Keratinocyte (primary cell): Measurements from ENCODE around the gene UBE2N. TPM values are rescaled to one million over a fixed set of nuclear protein-coding genes. Genes with fewer than 3 reads are reported as not detected.

Source experiments
- DNase-seq: peaks from one replicate; pipeline ENCODE4 v3.0.0-alpha.2; 2011; ENCODE audit warnings: low read depth, missing footprints, low spot score
- FAIRE-seq: peaks from 2 replicates; lab custom pipeline; 2011; peaks lifted over from hg19 to GRCh38; lab: Jason Lieb, UNC
- H2AFZ ChIP-seq: 2 replicates; pipeline ENCODE4 v1.6.0; 2012; ENCODE audit warnings: low read length, control low read depth, inconsistent platforms; ENCODE audit not compliant: control insufficient read depth
- H3K27ac ChIP-seq: 2 replicates; pipeline ENCODE4 v1.5.1; 2011; ENCODE audit warnings: low read length; ENCODE audit not compliant: control insufficient read depth, insufficient read depth
- H3K27me3 ChIP-seq: 3 replicates; pipeline ENCODE4 v1.6.0; 2011; ENCODE audit warnings: low read length; ENCODE audit not compliant: control insufficient read depth, insufficient read depth; ENCODE audit errors: extremely low read depth
- H3K36me3 ChIP-seq, 2 experiments: 2 replicates in 1 of 2; 3 replicates in 1 of 2; pipeline ENCODE4 v1.5.1; 2011; ENCODE audit warnings: low read length in 2 of 2, mild to moderate bottlenecking in 1 of 2; ENCODE audit not compliant: control insufficient read depth in 2 of 2, insufficient read depth in 2 of 2; ENCODE audit errors: extremely low read depth in 1 of 2
- H3K4me1 ChIP-seq: 3 replicates; pipeline ENCODE4 v1.5.1; 2011; ENCODE audit warnings: low read length; ENCODE audit not compliant: control insufficient read depth, insufficient read depth; ENCODE audit errors: extremely low read depth
- H3K4me2 ChIP-seq: 3 replicates; pipeline ENCODE4 v1.6.0; 2011; ENCODE audit warnings: low read depth, low read length; ENCODE audit not compliant: control insufficient read depth, insufficient read depth; ENCODE audit errors: extremely low read depth
- H3K4me3 ChIP-seq, 3 experiments: fragments of 200-600 bp in 1 of 3; sonication (generic) in 1 of 3; 2 replicates in 2 of 3; 3 replicates in 1 of 3; pipeline ENCODE4 v1.5.1; 2011 to 2016; ENCODE audit warnings: low read length in 3 of 3, mild to moderate bottlenecking in 3 of 3, control low read depth in 2 of 3, inconsistent platforms in 1 of 3, low read depth in 1 of 3, mixed read lengths in 1 of 3, mixed run types in 1 of 3, moderate library complexity in 1 of 3; ENCODE audit not compliant: control insufficient read depth in 2 of 3, insufficient read depth in 2 of 3; ENCODE audit errors: extremely low read depth in 1 of 3
- H3K79me2 ChIP-seq: 2 replicates; pipeline ENCODE4 v1.6.0; 2012; ENCODE audit warnings: low read length; ENCODE audit not compliant: control insufficient read depth, insufficient read depth
- H3K9ac ChIP-seq: 3 replicates; pipeline ENCODE4 v1.6.0; 2011; ENCODE audit warnings: low read length; ENCODE audit not compliant: control insufficient read depth, insufficient read depth; ENCODE audit errors: extremely low read depth
- H3K9me1 ChIP-seq: 3 replicates; pipeline ENCODE4 v1.6.0; 2011; ENCODE audit warnings: low read length; ENCODE audit not compliant: control insufficient read depth, insufficient read depth; ENCODE audit errors: extremely low read depth
- H3K9me3 ChIP-seq: 2 replicates; pipeline ENCODE4 v1.5.1; 2012; ENCODE audit warnings: low read depth, low read length; ENCODE audit not compliant: control insufficient read depth
- H4K20me1 ChIP-seq: 3 replicates; pipeline ENCODE4 v1.6.0; 2011; ENCODE audit warnings: low read length; ENCODE audit not compliant: control insufficient read depth, insufficient read depth; ENCODE audit errors: extremely low read depth
- EZH2 ChIP-seq: IDR thresholded peaks from one replicate; pipeline ENCODE4 v1.6.1; 2012; ENCODE audit warnings: inconsistent platforms, mild to moderate bottlenecking, low read length, moderate library complexity
- dilution Hi-C: fragments of 300-500 bp; cut with MboI; formaldehyde crosslinking; loops from one replicate; pipeline ENCODE4 v1.7.0; 2020; ENCODE audit warnings: low sequenced_read_pairs; ENCODE audit not compliant: extremely low pct_ligation_motif_present
- polyA plus RNA-seq, 5 experiments: library from polyadenylated mRNA; depleted of rRNA in 3 of 5; stranded (reverse) in 3 of 5; stranded (forward) in 1 of 5; unstranded in 1 of 5; fragments of >200 nt; gene quantifications; 1 replicate in 1 of 5; 2 replicates in 3 of 5; 3 replicates in 1 of 5; pipeline versions ENCODE4 v1.2.1 to v1.2.3, GENCODE V29; 2011 to 2012; ENCODE audit warnings: missing spikeins in 2 of 5, low read depth in 1 of 5, low replicate concordance in 1 of 5
- TF ChIP-seq, protein P1 (sequence below), 3 experiments: IDR thresholded peaks in 1 of 3; conservative IDR thresholded peaks in 1 of 3; optimal IDR thresholded peaks in 1 of 3; 2 replicates in 2 of 3; 3 replicates in 1 of 3; pipeline versions ENCODE3 to v1.5.1; 2011; ENCODE audit warnings: low read length in 3 of 3, mild to moderate bottlenecking in 3 of 3, moderate library complexity in 2 of 3, control low read depth in 1 of 3, inconsistent platforms in 1 of 3; ENCODE audit not compliant: insufficient read depth in 2 of 3; ENCODE audit errors: extremely low read depth in 1 of 3

Gene UBE2N
- polyA plus RNA-seq, 1 donor (not counting 4 experiments of a cell fraction or from before 2014, with no cell fraction given), result 218 TPM

DNA sequence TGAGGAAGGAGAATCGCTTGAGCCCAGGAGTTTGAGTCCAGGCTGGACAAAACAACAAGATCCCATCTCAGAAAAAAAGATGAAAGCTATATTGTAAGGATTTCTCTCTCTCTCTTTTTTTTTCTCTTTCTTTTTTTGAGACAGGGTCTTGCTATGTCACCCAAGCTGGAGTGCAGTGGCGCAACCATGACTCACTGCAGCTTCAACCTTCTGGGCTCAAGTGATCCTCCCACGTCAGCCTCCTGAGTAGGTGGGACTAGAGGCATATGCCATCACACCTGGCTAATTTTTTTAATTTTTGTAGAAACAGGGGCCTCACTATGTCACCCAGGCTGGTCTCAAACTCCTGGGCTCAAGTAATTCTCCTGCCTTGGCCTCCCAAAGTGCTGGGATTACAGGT, 19.8 kb upstream of the UBE2N start:
- H3K36me3 ChIP-seq, result no peaks in the 10 kb centered on the region
- H3K9me3 ChIP-seq, result no peaks in the 10 kb centered on the region
- DNase-seq (no peak), FAIRE-seq (no peak)
- no peak overlapping the region for H3K27ac ChIP-seq
- H2AFZ ChIP-seq, result no peak overlapping the region
- no peaks in the 10 kb centered on the region for H3K9me1 ChIP-seq
- H3K4me1 ChIP-seq, result no peaks in the 10 kb centered on the region
- no peak overlapping the region for H3K4me2 ChIP-seq
- no peak overlapping the region for H3K9ac ChIP-seq
- H4K20me1 ChIP-seq, result no peaks in the 10 kb centered on the region
- H3K4me3 ChIP-seq, result no peak overlapping the region
- no peaks in the 10 kb centered on the region for H3K27me3 ChIP-seq
- dilution Hi-C loops, result no loop called here
- no peaks in the 10 kb centered on the region for H3K79me2 ChIP-seq
- TF ChIP-seq, protein P1, sequence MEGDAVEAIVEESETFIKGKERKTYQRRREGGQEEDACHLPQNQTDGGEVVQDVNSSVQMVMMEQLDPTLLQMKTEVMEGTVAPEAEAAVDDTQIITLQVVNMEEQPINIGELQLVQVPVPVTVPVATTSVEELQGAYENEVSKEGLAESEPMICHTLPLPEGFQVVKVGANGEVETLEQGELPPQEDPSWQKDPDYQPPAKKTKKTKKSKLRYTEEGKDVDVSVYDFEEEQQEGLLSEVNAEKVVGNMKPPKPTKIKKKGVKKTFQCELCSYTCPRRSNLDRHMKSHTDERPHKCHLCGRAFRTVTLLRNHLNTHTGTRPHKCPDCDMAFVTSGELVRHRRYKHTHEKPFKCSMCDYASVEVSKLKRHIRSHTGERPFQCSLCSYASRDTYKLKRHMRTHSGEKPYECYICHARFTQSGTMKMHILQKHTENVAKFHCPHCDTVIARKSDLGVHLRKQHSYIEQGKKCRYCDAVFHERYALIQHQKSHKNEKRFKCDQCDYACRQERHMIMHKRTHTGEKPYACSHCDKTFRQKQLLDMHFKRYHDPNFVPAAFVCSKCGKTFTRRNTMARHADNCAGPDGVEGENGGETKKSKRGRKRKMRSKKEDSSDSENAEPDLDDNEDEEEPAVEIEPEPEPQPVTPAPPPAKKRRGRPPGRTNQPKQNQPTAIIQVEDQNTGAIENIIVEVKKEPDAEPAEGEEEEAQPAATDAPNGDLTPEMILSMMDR (optimal IDR thresholded peaks at IDR 0.05 in 1 of 3, IDR thresholded peaks at IDR 0.05 in 1 of 3, conservative IDR thresholded peaks at IDR 0.05 in 1 of 3; ENCODE audit: extremely low read depth in 1 of 3, insufficient read depth in 2 of 3, low read length in 3 of 3), result no peak
- no peak for TF ChIP-seq EZH2

GRCh38 chr12:93460902-93461301, 19.2 kb upstream of the UBE2N start:
- Histone ChIP-seq H3K79me2 (no peaks in the 10 kb centered on the region), H3K36me3 (no peaks in the 10 kb centered on the region), H3K4me1 (no peaks in the 10 kb centered on the region), H3K27ac (no peak overlapping the region), H3K4me3 (no peak overlapping the region), H3K9me1 (no peaks in the 10 kb centered on the region), H3K9ac (no peak overlapping the region), H3K27me3 (no peaks in the 10 kb centered on the region), H2AFZ (no peak overlapping the region), H3K4me2 (no peak overlapping the region), H4K20me1 (no peaks in the 10 kb centered on the region), H3K9me3 (no peaks in the 10 kb centered on the region)
- dilution Hi-C loops, result no loop called here
- TF ChIP-seq EZH2, result no peak
- TF ChIP-seq, protein P1 (optimal IDR thresholded peaks at IDR 0.05 in 1 of 3, IDR thresholded peaks at IDR 0.05 in 1 of 3, conservative IDR thresholded peaks at IDR 0.05 in 1 of 3; ENCODE audit: extremely low read depth in 1 of 3, insufficient read depth in 2 of 3, low read length in 3 of 3), result no peak
- FAIRE-seq, result no peak
- DNase-seq, result no peak
